Endothelial cell of umbilical vein (primary cell): Measurements from ENCODE around the gene ZFYVE9. TPM values are rescaled to one million over a fixed set of nuclear protein-coding genes. Genes with fewer than 3 reads are reported as not detected.
A peak's percentile ranks its signal among the peaks of the same experiment; 100 is the strongest.

ENCODE experiments used
- BruUV-seq: library from RNA; stranded (reverse); fragments of 400-500 nt; replicated peaks from 2 replicates; lab custom pipeline; 2021; lab: Mats Ljungman, UMichigan
- CTCF ChIA-PET: fragments of 300-600, 350-600 bp; sonication (Branson Sonifier 250); formaldehyde crosslinking; loops from one replicate; lab custom pipeline; 2021; ENCODE audit warnings: antibody characterized with exemption, inconsistent platforms; lab: Charles Lee
- POLR2A ChIA-PET: fragments of 300-600, 350-600 bp; sonication (Branson Sonifier 250); formaldehyde crosslinking; loops from one replicate; lab custom pipeline; 2021; ENCODE audit warnings: antibody characterized with exemption, inconsistent platforms; lab: Charles Lee
- DNase-seq: peaks from one replicate; pipeline ENCODE4 v3.0.0-alpha.2; 2011; ENCODE audit warnings: low read depth, low spot score
- FAIRE-seq: peaks from 2 replicates; lab custom pipeline; 2011; peaks lifted over from hg19 to GRCh38; lab: Jason Lieb, UNC
- H2AFZ ChIP-seq: 2 replicates; pipeline ENCODE4 v1.6.0; 2012; ENCODE audit warnings: low read depth, low read length, control low read depth, inconsistent platforms
- H3K27ac ChIP-seq: 2 replicates; pipeline ENCODE4 v1.5.1; 2011; ENCODE audit warnings: low read depth, mild to moderate bottlenecking, control low read depth, low read length, moderate library complexity; ENCODE audit not compliant: insufficient read depth
- H3K27me3 ChIP-seq, 2 experiments: 2 replicates each; pipeline versions ENCODE4 v1.6.0 to v1.6.1; 2011; ENCODE audit warnings: low read length in 2 of 2, mixed read lengths in 1 of 2; ENCODE audit not compliant: control insufficient read depth in 2 of 2, insufficient read depth in 2 of 2
- H3K36me3 ChIP-seq, 2 experiments: 2 replicates in 1 of 2; 3 replicates in 1 of 2; pipeline ENCODE4 v1.5.1; 2011; ENCODE audit warnings: low read length in 2 of 2, mild to moderate bottlenecking in 1 of 2, moderate library complexity in 1 of 2; ENCODE audit not compliant: control insufficient read depth in 2 of 2, insufficient read depth in 2 of 2; ENCODE audit errors: extremely low read depth in 1 of 2
- H3K4me1 ChIP-seq: 3 replicates; pipeline ENCODE4 v1.5.1; 2011; ENCODE audit warnings: mild to moderate bottlenecking, low read length; ENCODE audit not compliant: control insufficient read depth, insufficient read depth; ENCODE audit errors: extremely low read depth
- H3K4me2 ChIP-seq: 2 replicates; pipeline ENCODE4 v1.6.1; 2011; ENCODE audit warnings: low read length, control low read depth, mixed read lengths; ENCODE audit not compliant: insufficient read depth
- H3K4me3 ChIP-seq, 3 experiments: fragments of 200-600 bp in 1 of 3; sonication (generic), shearing (Covaris generic) in 1 of 3; replicated peaks in 1 of 3; 2 replicates each; pipeline ENCODE4 v1.5.1; 2011 to 2016; ENCODE audit warnings: control low read depth in 3 of 3, low read length in 3 of 3, mild to moderate bottlenecking in 2 of 3, inconsistent platforms in 1 of 3, low read depth in 1 of 3, moderate library complexity in 1 of 3; ENCODE audit not compliant: insufficient read depth in 1 of 3
- H3K79me2 ChIP-seq: 2 replicates; pipeline ENCODE4 v1.6.0; 2012; ENCODE audit warnings: low read length, inconsistent platforms; ENCODE audit not compliant: control insufficient read depth, insufficient read depth
- H3K9ac ChIP-seq: replicated peaks from 2 replicates; pipeline ENCODE3; 2011; ENCODE audit warnings: low read length, control low read depth; ENCODE audit not compliant: insufficient read depth; ENCODE audit errors: extremely low read depth
- H3K9me1 ChIP-seq: replicated peaks from 3 replicates; pipeline ENCODE4 v1.6.0; 2011; ENCODE audit warnings: mild to moderate bottlenecking, low read length; ENCODE audit not compliant: control insufficient read depth, insufficient read depth; ENCODE audit errors: extremely low read depth
- H3K9me3 ChIP-seq: replicated peaks from 2 replicates; pipeline ENCODE4 v1.5.1; 2012; ENCODE audit warnings: low read length, inconsistent platforms; ENCODE audit not compliant: control insufficient read depth, insufficient read depth
- H4K20me1 ChIP-seq: replicated peaks from 2 replicates; pipeline ENCODE3; 2011; ENCODE audit warnings: mild to moderate bottlenecking, low read length; ENCODE audit not compliant: control insufficient read depth, insufficient read depth; ENCODE audit errors: extremely low read depth
- CTCF ChIP-seq, 2 donors: IDR thresholded peaks; 1 replicate in 1 of 2; 2 replicates in 1 of 2; pipeline ENCODE4 v1.5.1; 2011; ENCODE audit warnings: low read length in 2 of 2, mild to moderate bottlenecking in 2 of 2, moderate library complexity in 2 of 2, control low read depth in 1 of 2, inconsistent platforms in 1 of 2, low read depth in 1 of 2; ENCODE audit not compliant: insufficient read depth in 1 of 2; ENCODE audit errors: extremely low read depth in 1 of 2
- GATA2 ChIP-seq: IDR thresholded peaks from 2 replicates; pipeline ENCODE4 v1.7.0; 2011; ENCODE audit warnings: low read depth, mild to moderate bottlenecking, moderate library complexity, mixed read lengths, low read length; ENCODE audit not compliant: insufficient read length, insufficient read depth
- dilution Hi-C: fragments of 300-500 bp; cut with MboI; formaldehyde crosslinking; loops from one replicate; pipeline ENCODE4 v1.15.0; 2019; ENCODE audit warnings: low sequenced_read_pairs; ENCODE audit not compliant: extremely low pct_ligation_motif_present
- intact Hi-C: fragments of 100-400 bp; cut with micrococcal nuclease; formaldehyde crosslinking; loops from one replicate; pipeline ENCODE4 v1.10.0; 2022
- polyA plus RNA-seq, 4 experiments: library from polyadenylated mRNA; depleted of rRNA in 3 of 4; stranded (reverse) in 3 of 4; unstranded in 1 of 4; fragments of >200 nt; gene quantifications; 2 replicates each; pipeline versions ENCODE4 v1.2.1 to v1.2.3, GENCODE V29; 2011 to 2012; ENCODE audit warnings: missing spikeins in 1 of 4
- total RNA-seq: library from RNA; stranded (reverse); gene quantifications from 2 replicates; pipeline ENCODE4 v1.2.3, GENCODE V29; 2021

ZFYVE9 gene
- total and polyA plus RNA-seq, 2 donors (not counting 3 experiments of a cell fraction or from before 2014, with no cell fraction given): 4.1 to 16.8 TPM

DNA sequence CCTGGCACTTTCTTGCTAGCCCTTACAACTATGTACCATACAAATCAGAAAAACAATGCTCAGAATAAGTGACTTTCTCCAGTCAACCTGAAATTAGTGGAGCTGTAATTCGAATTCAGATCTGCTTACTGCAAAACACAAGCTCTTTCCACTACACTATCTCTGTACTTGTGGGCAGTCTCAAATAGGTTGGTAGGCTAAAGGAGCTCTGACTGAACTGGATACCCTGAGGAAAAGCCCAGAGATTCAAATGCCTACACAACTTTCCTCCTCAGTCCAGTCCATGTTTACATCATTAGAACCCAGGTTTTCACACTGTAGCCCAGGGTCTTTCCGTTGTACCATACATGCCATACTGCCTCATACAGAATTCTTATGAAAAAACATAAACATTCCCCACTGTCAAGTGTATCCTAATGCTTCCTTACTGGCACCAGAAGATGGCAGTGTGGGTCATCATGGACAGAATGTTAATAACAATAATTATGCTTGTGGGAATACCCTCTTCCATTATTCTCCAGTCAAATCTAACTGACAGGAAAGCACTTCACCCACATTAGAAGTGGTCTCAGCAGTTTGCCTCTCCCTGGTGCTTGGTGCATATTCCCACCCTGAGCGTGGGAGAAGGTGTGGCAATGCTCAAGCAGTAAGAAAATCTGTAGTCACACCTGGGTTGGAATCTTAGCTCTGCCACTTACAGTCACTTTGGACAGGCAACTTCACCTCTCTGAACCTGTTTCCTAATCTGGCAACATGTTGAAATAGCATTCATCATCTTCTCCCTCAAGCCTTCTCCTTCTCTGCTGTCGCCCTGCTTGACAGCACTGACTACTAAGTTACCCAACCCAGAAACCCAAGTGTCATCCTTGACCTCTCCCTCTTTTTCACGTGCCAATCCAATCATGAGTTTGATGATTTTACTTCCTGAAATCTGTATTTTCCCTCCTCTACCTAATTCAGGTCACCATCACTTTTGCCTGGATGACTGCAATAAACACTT, 14.4 kb upstream of the ZFYVE9 start:
- BruUV-seq: no TSS peak
- TF ChIP-seq GATA2: no peak
- peak; percentile 62 to 69 for TF ChIP-seq CTCF (IDR thresholded peaks at IDR 0.05; ENCODE audit: extremely low read depth in 1 of 2, insufficient read depth in 1 of 2, low read depth in 1 of 2, low read length in 2 of 2)

More for the DNA sequence above, 14.4 kb upstream of the ZFYVE9 start:
- H2AFZ ChIP-seq: peak overlapping the region; percentile 8
- FAIRE-seq (peak; percentile 90), DNase-seq (peak; percentile 85)
- H3K4me1 ChIP-seq: no peaks in the 10 kb centered on the region
- CTCF ChIA-PET: interaction anchor here (0.6 to 3.6 kb wide), 29 partner anchors 13 to 559 kb away, joined by 3 to 97 read pairs (median 4); partner anchors contain the start of genes CC2D1B, ORC1 and PRPF38A
- dilution Hi-C loops: no loop called here
- H3K9me1 ChIP-seq: no peaks in the 10 kb centered on the region
- H3K9ac ChIP-seq: no peak overlapping the region
- POLR2A ChIA-PET: interaction anchor here (0.6 kb wide), 1 partner anchor 196 kb away, joined by 7 read pairs; no protein-coding TSS in a partner anchor
- no peaks in the 10 kb centered on the region for H3K79me2 ChIP-seq
- no peak overlapping the region for H3K27ac ChIP-seq
- no peak overlapping the region for H3K4me2 ChIP-seq
- no peaks in the 10 kb centered on the region for H4K20me1 ChIP-seq
- no peaks in the 10 kb centered on the region for H3K27me3 ChIP-seq
- no peaks in the 10 kb centered on the region for H3K9me3 ChIP-seq
- no peaks in the 10 kb centered on the region for H3K36me3 ChIP-seq
- intact Hi-C loops: loop anchor here (1.0 to 10.0 kb wide), 7 partner anchors 169 to 559 kb away; partner anchors contain the start of genes ORC1 and PRPF38A
- H3K4me3 ChIP-seq: no peak overlapping the region
